Gastrocnemius medialis (tissue), 4 donors: ENCODE measurements around the gene CUL2. TPM values are rescaled to one million over a fixed set of nuclear protein-coding genes. Genes with fewer than 3 reads are reported as not detected.

Experiments
- ATAC-seq, 2 donors: fragments of 150-250 bp; one replicate each; pipeline ENCODE4 v1.9.1; 2016
- DNase-seq, 2 donors: peaks; one replicate each; pipeline ENCODE4 v3.0.0-alpha.2; 2019
- H3K27ac ChIP-seq, 4 donors: fragments of 200-600 bp; sonication (generic); 1 replicate in 1 of 4; 2 replicates in 3 of 4; pipeline ENCODE4 v1.5.1; 2016 to 2018; ENCODE audit warnings: mild to moderate bottlenecking in 2 of 4, moderate library complexity in 1 of 4
- H3K27me3 ChIP-seq, 3 donors: fragments of 200-600 bp; sonication (generic) in 2 of 3; 1 replicate in 1 of 3; 2 replicates in 2 of 3; pipeline versions ENCODE4 v1.5.1 to v1.6.0; 2016 to 2019; ENCODE audit warnings: mild to moderate bottlenecking in 1 of 3, moderate library complexity in 1 of 3
- H3K36me3 ChIP-seq, 2 donors: fragments of 200-600 bp; sonication (generic) in 1 of 2; one replicate each; pipeline ENCODE4 v1.5.1; 2017 to 2018
- H3K4me1 ChIP-seq, 2 donors: fragments of 200-600 bp; sonication (generic) in 1 of 2; one replicate each; pipeline ENCODE4 v1.5.1; 2016 to 2017; ENCODE audit warnings: mild to moderate bottlenecking in 2 of 2
- H3K4me3 ChIP-seq, 4 donors: fragments of 200-600 bp; sonication (generic) in 3 of 4; 1 replicate in 1 of 4; 2 replicates in 3 of 4; pipeline ENCODE4 v1.5.1; 2016 to 2019; ENCODE audit warnings: mild to moderate bottlenecking in 2 of 4
- H3K9me3 ChIP-seq, 3 donors: fragments of 200-600 bp; sonication (generic) in 2 of 3; 1 replicate in 1 of 3; 2 replicates in 2 of 3; pipeline ENCODE4 v1.5.1; 2016 to 2019
- POLR2A ChIP-seq, 2 donors: fragments of 450-650 bp; IDR thresholded peaks; one replicate each; pipeline ENCODE4 v1.6.1; 2017; ENCODE audit warnings: antibody characterized with exemption in 2 of 2, mild to moderate bottlenecking in 2 of 2, moderate library complexity in 2 of 2
- in situ Hi-C, 4 donors: fragments of 200-750 bp; cut with MboI; loops; one replicate each; pipeline versions ENCODE4 v1.15.0 to v1.8.0; 2017; ENCODE audit warnings: low sequenced_read_pairs in 4 of 4
- intact Hi-C: fragments of 100-400 bp; cut with DNase I; formaldehyde crosslinking; loops from one replicate; pipeline ENCODE4 v1.15.1; 2023; ENCODE audit warnings: low total_unique reads
- total RNA-seq, 4 donors: library from RNA; depleted of rRNA; stranded (reverse); fragments of >200 nt; gene quantifications; one replicate each; pipeline versions ENCODE4 v1.1.0 to v1.2.3, GENCODE V29; 2016
- TF ChIP-seq, protein P1 (sequence below), 5 experiments: fragments of 450-650 bp in 3 of 5; fragments of 200-600 bp in 2 of 5; sonication (generic) in 2 of 5; IDR thresholded peaks in 4 of 5; conservative IDR thresholded peaks in 1 of 5; 1 replicate in 4 of 5; 2 replicates in 1 of 5; pipeline ENCODE4 v1.5.1; 2016 to 2019; ENCODE audit warnings: antibody characterized with exemption in 5 of 5, mild to moderate bottlenecking in 3 of 5, moderate library complexity in 3 of 5

CUL2 gene
- total RNA-seq, 4 donors from 2014 or later, result 27.2 to 41.4 (median 34.2) TPM

DNA sequence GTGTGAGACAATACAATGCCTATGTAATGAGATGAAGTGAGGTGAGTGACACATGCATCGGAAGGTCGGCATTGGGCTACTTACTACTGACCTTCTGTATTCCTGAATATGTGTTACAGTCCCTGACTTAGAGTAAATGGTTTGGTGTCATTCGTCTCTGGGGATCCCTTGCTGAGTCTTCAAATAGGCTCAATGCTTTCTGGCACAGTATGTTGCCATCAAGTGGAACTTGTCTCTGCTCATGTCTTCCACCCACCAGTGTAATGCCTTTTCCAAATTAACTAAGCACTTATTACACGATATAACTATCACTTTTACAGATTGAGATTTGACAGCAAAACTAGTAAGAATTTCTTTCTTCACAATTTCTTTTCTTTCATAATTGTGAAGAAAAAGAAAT is 10.9 kb downstream of the CUL2 start:
- no peaks in the 10 kb centered on the region for H3K9me3 ChIP-seq
- H3K27me3 ChIP-seq, result no peaks in the 10 kb centered on the region
- TF ChIP-seq, protein P1, sequence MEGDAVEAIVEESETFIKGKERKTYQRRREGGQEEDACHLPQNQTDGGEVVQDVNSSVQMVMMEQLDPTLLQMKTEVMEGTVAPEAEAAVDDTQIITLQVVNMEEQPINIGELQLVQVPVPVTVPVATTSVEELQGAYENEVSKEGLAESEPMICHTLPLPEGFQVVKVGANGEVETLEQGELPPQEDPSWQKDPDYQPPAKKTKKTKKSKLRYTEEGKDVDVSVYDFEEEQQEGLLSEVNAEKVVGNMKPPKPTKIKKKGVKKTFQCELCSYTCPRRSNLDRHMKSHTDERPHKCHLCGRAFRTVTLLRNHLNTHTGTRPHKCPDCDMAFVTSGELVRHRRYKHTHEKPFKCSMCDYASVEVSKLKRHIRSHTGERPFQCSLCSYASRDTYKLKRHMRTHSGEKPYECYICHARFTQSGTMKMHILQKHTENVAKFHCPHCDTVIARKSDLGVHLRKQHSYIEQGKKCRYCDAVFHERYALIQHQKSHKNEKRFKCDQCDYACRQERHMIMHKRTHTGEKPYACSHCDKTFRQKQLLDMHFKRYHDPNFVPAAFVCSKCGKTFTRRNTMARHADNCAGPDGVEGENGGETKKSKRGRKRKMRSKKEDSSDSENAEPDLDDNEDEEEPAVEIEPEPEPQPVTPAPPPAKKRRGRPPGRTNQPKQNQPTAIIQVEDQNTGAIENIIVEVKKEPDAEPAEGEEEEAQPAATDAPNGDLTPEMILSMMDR (IDR thresholded peaks at IDR 0.05 in 4 of 5, conservative IDR thresholded peaks at IDR 0.05 in 1 of 5), result no peak
- TF ChIP-seq POLR2A (IDR thresholded peaks at IDR 0.05), result no peak
- no peaks in the 10 kb centered on the region for H3K4me1 ChIP-seq
- in situ Hi-C loops (no loop called here), intact Hi-C loops (no loop called here)
- H3K36me3 ChIP-seq, result peaks cover 0 to 2% of the 10 kb centered on the region in 2 donors
- ATAC-seq (no peak), DNase-seq (no peak)
- H3K27ac ChIP-seq, result no peak overlapping the region
- no peak overlapping the region for H3K4me3 ChIP-seq

DNA sequence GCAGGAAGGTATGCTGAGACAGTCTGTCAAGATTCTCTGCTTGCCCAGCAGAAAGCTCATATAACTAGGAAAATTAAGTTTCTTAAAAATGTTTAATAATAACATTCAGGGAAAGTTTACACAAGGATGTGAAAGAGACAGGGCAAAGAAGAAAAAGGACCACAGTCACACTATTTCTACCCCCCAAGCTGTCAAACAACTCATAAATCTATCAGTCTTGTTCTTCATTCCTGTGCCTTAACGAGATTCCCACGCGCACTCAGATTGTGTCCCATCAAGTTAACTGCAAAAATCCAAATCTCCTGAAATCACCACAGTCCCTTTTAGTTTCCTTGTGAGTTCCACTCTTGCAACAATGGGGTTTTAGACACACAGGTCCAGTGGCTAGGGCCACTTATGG is 14.9 kb downstream of the CUL2 start:
- Histone ChIP-seq H3K27ac (no peak overlapping the region), H3K4me1 (no peaks in the 10 kb centered on the region), H3K27me3 (no peaks in the 10 kb centered on the region), H3K4me3 (no peak overlapping the region), H3K36me3 (peaks cover 0 to 2% of the 10 kb centered on the region in 2 donors), H3K9me3 (no peaks in the 10 kb centered on the region)
- in situ Hi-C loops (no loop called here), intact Hi-C loops (no loop called here)
- ATAC-seq (no peak), DNase-seq (no peak)
- no peak for TF ChIP-seq POLR2A (IDR thresholded peaks at IDR 0.05)
- TF ChIP-seq, protein P1 (IDR thresholded peaks at IDR 0.05 in 4 of 5, conservative IDR thresholded peaks at IDR 0.05 in 1 of 5), result no peak

DNA sequence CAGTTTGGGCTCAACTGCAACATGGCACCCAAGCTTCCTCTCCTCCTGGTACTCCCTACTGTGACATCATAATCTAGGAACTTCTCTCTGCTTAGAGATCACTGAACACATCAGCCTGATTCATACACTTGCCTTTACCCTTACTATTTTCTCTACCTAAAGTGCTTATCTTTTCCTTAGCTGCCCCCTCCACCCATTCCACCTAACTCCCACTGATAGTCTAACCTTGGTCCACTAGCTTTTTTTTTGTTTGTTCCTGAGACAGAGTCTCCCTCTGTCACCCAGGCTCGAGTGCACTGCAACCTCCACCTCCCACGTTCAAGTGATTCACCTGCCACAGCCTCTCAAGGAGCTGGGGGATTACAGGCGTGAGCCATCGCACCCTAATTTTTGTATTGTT is 15.9 kb downstream of the CUL2 start:
- Histone ChIP-seq H3K9me3 (no peaks in the 10 kb centered on the region), H3K4me1 (no peaks in the 10 kb centered on the region), H3K27ac (no peak overlapping the region), H3K27me3 (no peaks in the 10 kb centered on the region), H3K4me3 (no peak overlapping the region), H3K36me3 (peaks cover 1 to 2% of the 10 kb centered on the region in 2 donors)
- in situ Hi-C loops, result no loop called here
- intact Hi-C loops, result no loop called here
- ATAC-seq, result no peak
- DNase-seq, result no peak
- TF ChIP-seq, protein P1 (IDR thresholded peaks at IDR 0.05 in 4 of 5, conservative IDR thresholded peaks at IDR 0.05 in 1 of 5), result no peak
- no peak for TF ChIP-seq POLR2A (IDR thresholded peaks at IDR 0.05)

DNA sequence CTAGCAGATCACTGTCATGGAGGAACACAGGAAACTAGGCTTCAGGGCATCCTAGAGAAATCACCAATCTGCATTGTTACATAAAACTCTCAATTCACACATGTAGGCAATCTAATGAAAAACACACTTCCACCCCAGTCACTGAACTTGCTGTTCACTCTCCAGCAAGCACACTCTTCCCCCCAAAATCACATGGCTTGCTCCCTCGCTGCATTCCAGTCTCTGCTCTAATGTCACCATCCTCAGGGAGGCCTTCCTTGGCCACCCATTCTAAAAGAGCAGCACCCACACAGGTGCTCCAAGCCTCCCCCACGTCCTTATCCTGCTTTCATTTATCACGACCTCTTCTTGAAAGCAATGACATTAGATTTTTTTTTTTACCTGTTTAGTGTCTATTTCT is 19.6 kb downstream of the CUL2 start:
- ATAC-seq (no peak), DNase-seq (no peak)
- H3K27me3 ChIP-seq, result no peaks in the 10 kb centered on the region
- in situ Hi-C loops, result no loop called here
- H3K9me3 ChIP-seq, result no peaks in the 10 kb centered on the region
- no peaks in the 10 kb centered on the region for H3K4me1 ChIP-seq
- TF ChIP-seq POLR2A (IDR thresholded peaks at IDR 0.05), result no peak
- TF ChIP-seq, protein P1 (IDR thresholded peaks at IDR 0.05 in 4 of 5, conservative IDR thresholded peaks at IDR 0.05 in 1 of 5), result no peak
- no peak overlapping the region for H3K4me3 ChIP-seq
- H3K36me3 ChIP-seq, result peaks cover 0 to 18% of the 10 kb centered on the region in 2 donors
- H3K27ac ChIP-seq, result no peak overlapping the region
- intact Hi-C loops, result no loop called here

DNA sequence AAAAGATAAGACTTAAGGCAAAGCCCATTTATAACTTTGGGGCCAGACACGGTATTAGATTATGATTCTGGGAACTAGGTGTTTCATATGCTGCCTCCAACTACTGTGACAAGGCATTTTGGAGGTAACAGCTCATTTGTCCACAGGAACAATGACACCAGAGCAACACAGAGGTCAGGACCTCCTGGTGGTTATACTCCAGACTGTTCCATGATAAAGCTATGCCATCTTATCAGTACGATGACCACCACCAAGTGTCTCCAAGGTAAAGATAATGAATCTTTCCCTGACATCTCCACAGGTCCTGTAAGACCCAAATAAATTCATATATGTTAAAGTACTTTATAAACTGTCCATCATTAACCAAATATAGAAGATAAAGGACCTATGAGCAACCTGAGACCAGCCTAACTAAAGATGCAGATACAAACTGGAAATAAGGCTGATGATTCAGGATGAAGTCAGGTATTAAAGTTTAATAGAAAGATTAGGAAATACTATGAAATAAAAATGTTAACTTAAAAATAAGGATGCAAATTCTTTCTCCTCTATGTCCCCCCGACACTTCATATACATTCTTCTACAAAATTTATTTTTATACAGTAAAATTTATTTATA is 26.2 kb downstream of the CUL2 start:
- no peak for ATAC-seq
- Histone ChIP-seq H3K36me3 (peaks cover 0 to 43% of the 10 kb centered on the region in 2 donors), H3K4me3 (no peak overlapping the region), H3K4me1 (no peaks in the 10 kb centered on the region), H3K27ac (no peak overlapping the region), H3K27me3 (no peaks in the 10 kb centered on the region), H3K9me3 (no peaks in the 10 kb centered on the region)
- in situ Hi-C loops, result no loop called here
- no peak for DNase-seq
- intact Hi-C loops, result no loop called here
- TF ChIP-seq, protein P1 (IDR thresholded peaks at IDR 0.05 in 4 of 5, conservative IDR thresholded peaks at IDR 0.05 in 1 of 5), result no peak
- TF ChIP-seq POLR2A (IDR thresholded peaks at IDR 0.05), result no peak
